ENCODE data around the gene FOXO6. TPM values are rescaled to one million over a fixed set of nuclear protein-coding genes. Genes with fewer than 3 reads are reported as not detected.
A peak's percentile ranks its signal among the peaks of the same experiment; 100 is the strongest.

FOXO6 gene
- total and polyA plus RNA-seq, 10 of the 15 experiments (the other 5 are each of a cell fraction or from before 2014, with no cell fraction given), result 0.37 TPM; not detected in 9

- ChIA-PET POLR2A (no interaction called here), CTCF (interaction anchor here (0.5 to 1.1 kb wide), 2 partner anchors 81 to 1261 kb away, joined by 3 read pairs; no protein-coding TSS in a partner anchor), SMC1A (ENCODE audit: uncharacterized antibody, unreplicated experiment) (no interaction called here), RAD21 (ENCODE audit: unreplicated experiment) (interaction anchor here (0.6 to 1.1 kb wide), 2 partner anchors 11 to 82 kb away, joined by 3 read pairs; no protein-coding TSS in a partner anchor)
- Histone ChIP-seq H3K27ac (ENCODE audit: control insufficient read depth, insufficient read depth) (no peak overlapping the region), H3K9ac (ENCODE audit: control insufficient read depth, insufficient read depth, low read length) (no peak overlapping the region), H3K79me2 (ENCODE audit: control insufficient read depth, insufficient read depth, low read length) (no peaks in the 10 kb centered on the region), H3K4me3 (no peak overlapping the region), H3K9me3 (replicated peaks; ENCODE audit: control insufficient read depth, insufficient read depth, low read length) (peaks cover 4% of the 10 kb centered on the region; the same call in 2 of the 3 replicates), H4K20me1 (ENCODE audit: control insufficient read depth, insufficient read depth) (no peaks in the 10 kb centered on the region), H3K36me3 (ENCODE audit: control insufficient read depth in 2 of 2, insufficient read depth in 2 of 2, low read length in 1 of 2) (no peaks in the 10 kb centered on the region), H3K4me1 (ENCODE audit: control insufficient read depth, insufficient read depth, low read length) (no peaks in the 10 kb centered on the region), H3K4me2 (ENCODE audit: control insufficient read depth, insufficient read depth) (no peak overlapping the region), H3K27me3 (replicated peaks in 1 of 2; ENCODE audit: control insufficient read depth in 2 of 2, insufficient read depth in 2 of 2, low read length in 1 of 2) (no peaks in the 10 kb centered on the region; a peak in 3 of 4 replicates), H2AFZ (ENCODE audit: control insufficient read depth, low read depth, low read length) (no peak overlapping the region)
- 0% methylated on average over 9 of the region's 10 CpGs for WGBS (ENCODE audit: insufficient coverage, insufficient replicate concordance, low lambda C conversion rate, missing lambda C conversion rate)
- intact Hi-C loops (cut with micrococcal nuclease; ENCODE audit: unreplicated experiment) (no loop called here), in situ Hi-C loops (cut with MboI) (no loop called here)
- no peak for ATAC-seq
- TF ChIP-seq RUNX3 (IDR thresholded peaks at IDR 0.05; ENCODE audit: low read length) (no peak), BMI1 (IDR thresholded peaks at IDR 0.05; ENCODE audit: borderline replicate concordance) (peak; percentile 83)
- FAIRE-seq, result no peak
- no peak for DNase-seq (ENCODE audit: low read depth, low spot score)
- no TSS peak for BruUV-seq (replicated peaks)
These were observed 43.1 kb downstream of the FOXO6 start for GRCh38 chr1:41404308-41404761.

DNA sequence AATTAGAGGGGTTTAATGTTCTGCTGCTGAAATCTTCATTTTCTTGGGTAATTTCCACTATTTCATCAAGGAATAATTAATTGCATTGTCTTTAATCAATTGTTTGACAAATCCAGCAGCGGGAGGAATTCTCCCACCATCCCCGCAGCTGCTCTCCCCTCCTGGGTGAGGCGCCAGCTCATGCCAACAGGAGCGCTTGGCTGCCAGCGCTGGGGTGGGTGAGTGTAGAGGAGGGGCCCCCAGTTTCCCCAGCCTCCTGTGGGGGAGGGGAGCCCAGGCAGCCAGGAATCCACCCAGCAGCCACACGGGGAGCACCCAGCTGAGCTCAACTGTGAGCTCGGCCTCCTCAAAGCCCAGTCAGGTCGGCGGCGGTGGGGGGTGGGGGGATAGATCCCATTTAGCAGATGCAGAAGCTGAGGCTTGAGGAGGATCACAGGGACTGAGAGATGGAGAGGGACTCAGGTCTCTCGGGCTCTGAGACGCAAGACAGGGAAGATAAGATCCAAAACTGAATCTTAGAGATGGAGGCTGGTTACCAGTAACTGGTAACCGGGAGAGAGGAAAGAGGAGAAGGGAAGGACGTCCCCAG is 46.5 kb downstream of the FOXO6 start:
- intact Hi-C loops (cut with micrococcal nuclease; ENCODE audit: unreplicated experiment), result no loop called here
- SMC1A ChIA-PET (ENCODE audit: uncharacterized antibody, unreplicated experiment), result no interaction called here
- RAD21 ChIA-PET (ENCODE audit: unreplicated experiment), result interaction anchor here (1.1 kb wide), 1 partner anchor 87 kb away, joined by 3 read pairs; no protein-coding TSS in a partner anchor
- H3K79me2 ChIP-seq (ENCODE audit: control insufficient read depth, insufficient read depth, low read length), result no peaks in the 10 kb centered on the region
- no peak for DNase-seq (ENCODE audit: low read depth, low spot score)
- no peaks in the 10 kb centered on the region for H3K36me3 ChIP-seq (ENCODE audit: control insufficient read depth in 2 of 2, insufficient read depth in 2 of 2, low read length in 1 of 2)
- POLR2A ChIA-PET, result no interaction called here
- no peak overlapping the region for H3K4me3 ChIP-seq
- no peak overlapping the region for H3K9ac ChIP-seq (ENCODE audit: control insufficient read depth, insufficient read depth, low read length)
- FAIRE-seq, result no peak
- H3K4me1 ChIP-seq (ENCODE audit: control insufficient read depth, insufficient read depth, low read length), result no peaks in the 10 kb centered on the region
- TF ChIP-seq ZNF592 (IDR thresholded peaks at IDR 0.05) (no peak), GABPA (IDR thresholded peaks at IDR 0.05; ENCODE audit: low read depth) (no peak), STAT3 (IDR thresholded peaks at IDR 0.05; ENCODE audit: low read depth, low read length) (no peak), NR2C2 (IDR thresholded peaks at IDR 0.05; ENCODE audit: borderline replicate concordance, control insufficient read depth, insufficient read length, low read depth) (no peak), HDGF (IDR thresholded peaks at IDR 0.05) (no peak), SUZ12 (IDR thresholded peaks at IDR 0.05; ENCODE audit: unreplicated experiment) (no peak), SPI1 (IDR thresholded peaks at IDR 0.05; ENCODE audit: borderline replicate concordance, insufficient read depth, low read depth, low read length) (no peak)
- CTCF ChIA-PET, result interaction anchor here (1.2 kb wide), 1 partner anchor 47 kb away, joined by 3 read pairs; the partner anchor contains the start of gene FOXO6
- H3K27ac ChIP-seq (ENCODE audit: control insufficient read depth, insufficient read depth), result no peak overlapping the region
- in situ Hi-C loops (cut with MboI), result no loop called here
- ATAC-seq, result no peak
- H3K27me3 ChIP-seq (replicated peaks in 1 of 2; ENCODE audit: control insufficient read depth in 2 of 2, insufficient read depth in 2 of 2, low read length in 1 of 2), result peaks cover 1 to 5% of the 10 kb centered on the region in 2 experiments
- H3K9me3 ChIP-seq (replicated peaks; ENCODE audit: control insufficient read depth, insufficient read depth, low read length), result peaks cover 3% of the 10 kb centered on the region; the same call in 2 of the 3 replicates
- no peak overlapping the region for H2AFZ ChIP-seq (ENCODE audit: control insufficient read depth, low read depth, low read length)
- no peaks in the 10 kb centered on the region for H4K20me1 ChIP-seq (ENCODE audit: control insufficient read depth, insufficient read depth)
- WGBS (ENCODE audit: insufficient coverage, insufficient replicate concordance, low lambda C conversion rate, missing lambda C conversion rate), result 60% methylated on average over 12 of the region's 14 CpGs
- H3K4me2 ChIP-seq (ENCODE audit: control insufficient read depth, insufficient read depth), result no peak overlapping the region
- no TSS peak for BruUV-seq (replicated peaks)
